Measurements from ENCODE around the gene LNX2. TPM values are rescaled to one million over a fixed set of nuclear protein-coding genes. Genes with fewer than 3 reads are reported as not detected.

The LNX2 gene
- total RNA-seq, 1 donor from 2014 or later: 9.2 TPM

DNA sequence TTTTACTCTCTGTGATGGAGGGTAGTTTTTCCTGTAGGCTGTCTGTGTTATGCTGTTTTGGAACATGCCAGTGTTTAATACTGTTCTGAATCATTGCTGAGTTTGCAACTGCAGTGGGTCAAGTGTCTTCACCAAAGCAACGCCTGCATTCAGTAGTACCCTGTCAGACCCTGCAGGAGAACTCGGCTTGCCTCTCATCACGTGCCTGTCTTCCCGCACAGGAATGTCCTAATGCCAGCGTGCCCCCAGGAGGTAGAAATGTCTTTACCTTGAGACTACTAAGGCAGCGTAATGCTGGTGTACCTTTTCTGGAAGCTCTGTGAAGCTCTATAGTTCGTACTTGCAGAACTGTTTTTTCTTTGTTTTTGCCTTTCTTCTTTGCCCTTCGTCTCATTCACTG is 43.6 kb upstream of the LNX2 start:
- no peak for DNase-seq (ENCODE audit: low spot score)
- no peaks in the 10 kb centered on the region for H3K9me3 Mint-ChIP-seq (ENCODE audit: low read depth)
- H3K4me3 Mint-ChIP-seq (ENCODE audit: unreplicated experiment): no peak overlapping the region
- no peak overlapping the region for H3K27ac Mint-ChIP-seq (ENCODE audit: unreplicated experiment)
- peaks cover 13% of the 10 kb centered on the region for H3K36me3 Mint-ChIP-seq (ENCODE audit: low read depth)
- H3K27me3 Mint-ChIP-seq (ENCODE audit: low read depth): no peaks in the 10 kb centered on the region
- H3K4me1 Mint-ChIP-seq (ENCODE audit: low read depth): peaks cover 15% of the 10 kb centered on the region
- no peak for TF ChIP-seq CTCF (IDR thresholded peaks at IDR 0.05)

- Mint-ChIP-seq H3K9me3 (ENCODE audit: low read depth) (no peaks in the 10 kb centered on the region), H3K27ac (ENCODE audit: unreplicated experiment) (no peak overlapping the region)
Measured at GRCh38 chr13:27662738-27663470, 42.6 kb upstream of the LNX2 start.

GRCh38 chr13:27661017-27661416 is 40.7 kb upstream of the LNX2 start:
- H3K36me3 Mint-ChIP-seq (ENCODE audit: low read depth): peaks cover 8% of the 10 kb centered on the region
- no peak overlapping the region for H3K4me3 Mint-ChIP-seq (ENCODE audit: unreplicated experiment)

More at GRCh38 chr13:27662738-27663470, 42.6 kb upstream of the LNX2 start:
- H3K36me3 Mint-ChIP-seq (ENCODE audit: low read depth): peaks cover 13% of the 10 kb centered on the region
- peaks cover 25% of the 10 kb centered on the region for H3K4me1 Mint-ChIP-seq (ENCODE audit: low read depth)
- no peak overlapping the region for H3K4me3 Mint-ChIP-seq (ENCODE audit: unreplicated experiment)
- TF ChIP-seq CTCF (IDR thresholded peaks at IDR 0.05): no peak
- DNase-seq (ENCODE audit: low spot score): no peak
- H3K27me3 Mint-ChIP-seq (ENCODE audit: low read depth): no peaks in the 10 kb centered on the region

DNA sequence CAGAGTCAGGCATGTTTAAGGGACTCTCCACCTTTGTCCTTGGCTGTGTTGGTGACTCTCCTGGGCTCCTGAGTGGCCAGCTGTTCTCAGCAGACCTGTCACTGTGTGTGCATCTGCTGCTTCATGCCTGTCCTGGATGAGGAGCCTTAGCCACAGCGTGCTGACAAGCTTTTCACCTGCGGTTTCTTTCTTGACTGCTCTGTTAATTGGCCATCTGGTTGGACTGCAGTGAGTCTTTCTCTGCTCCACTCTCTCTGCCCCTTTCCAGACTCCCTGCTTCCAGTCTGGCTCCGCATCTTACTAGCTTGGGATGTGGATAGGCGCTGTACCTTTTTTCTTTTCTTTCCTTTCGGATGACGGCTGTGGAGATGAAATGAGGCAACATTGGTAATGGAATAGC is 40.2 kb upstream of the LNX2 start:
- Mint-ChIP-seq H3K27ac (ENCODE audit: unreplicated experiment) (no peak overlapping the region), H3K27me3 (ENCODE audit: low read depth) (no peaks in the 10 kb centered on the region), H3K4me3 (ENCODE audit: unreplicated experiment) (no peak overlapping the region), H3K9me3 (ENCODE audit: low read depth) (no peaks in the 10 kb centered on the region), H3K36me3 (ENCODE audit: low read depth) (peaks cover 7% of the 10 kb centered on the region), H3K4me1 (ENCODE audit: low read depth) (peaks cover 30% of the 10 kb centered on the region)
- TF ChIP-seq CTCF (IDR thresholded peaks at IDR 0.05): no peak
- DNase-seq (ENCODE audit: low spot score): no peak

More at GRCh38 chr13:27661017-27661416, 40.7 kb upstream of the LNX2 start:
- Mint-ChIP-seq H3K27me3 (ENCODE audit: low read depth) (no peaks in the 10 kb centered on the region), H3K27ac (ENCODE audit: unreplicated experiment) (no peak overlapping the region), H3K9me3 (ENCODE audit: low read depth) (no peaks in the 10 kb centered on the region), H3K4me1 (ENCODE audit: low read depth) (peaks cover 30% of the 10 kb centered on the region)
- TF ChIP-seq CTCF (IDR thresholded peaks at IDR 0.05): no peak
- DNase-seq (ENCODE audit: low spot score): no peak

DNA sequence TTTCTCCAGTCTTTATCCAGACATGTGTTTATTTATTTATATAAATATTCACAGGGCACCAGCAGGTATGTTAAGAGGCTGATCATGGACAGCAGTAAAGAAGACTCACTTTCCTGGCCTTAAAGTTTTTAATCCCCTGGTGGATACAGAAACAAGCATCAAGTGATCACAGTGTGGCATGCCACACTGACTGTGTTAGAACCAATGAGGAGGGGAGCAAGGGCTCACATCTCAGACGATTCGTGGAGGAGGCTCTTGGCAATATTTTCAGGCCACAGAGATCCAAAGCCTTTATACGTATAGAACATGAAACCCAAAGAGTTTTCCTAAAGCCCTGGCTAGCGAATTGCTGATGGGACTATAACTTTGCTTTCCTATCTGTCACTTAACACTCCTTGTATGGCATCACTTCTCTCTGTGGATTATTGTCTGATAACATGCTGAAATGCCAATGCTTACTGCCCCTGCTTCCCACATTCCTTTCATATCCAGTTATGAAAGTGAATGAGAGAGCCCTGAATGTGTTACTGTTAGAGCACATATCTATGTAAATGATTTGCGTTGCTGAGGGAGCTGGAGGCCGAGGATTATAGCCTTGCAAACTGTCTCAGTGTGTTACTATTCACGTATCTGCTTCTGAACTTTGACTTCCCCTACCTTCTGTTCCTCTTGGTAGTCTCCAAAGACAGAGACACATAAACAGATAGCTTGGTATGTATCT is 39.0 kb upstream of the LNX2 start:
- Mint-ChIP-seq H3K4me1 (ENCODE audit: low read depth) (peaks cover 30% of the 10 kb centered on the region), H3K9me3 (ENCODE audit: low read depth) (no peaks in the 10 kb centered on the region), H3K36me3 (ENCODE audit: low read depth) (peaks cover 4% of the 10 kb centered on the region), H3K27me3 (ENCODE audit: low read depth) (no peaks in the 10 kb centered on the region), H3K4me3 (ENCODE audit: unreplicated experiment) (no peak overlapping the region), H3K27ac (ENCODE audit: unreplicated experiment) (no peak overlapping the region)
- no peak for DNase-seq (ENCODE audit: low spot score)
- no peak for TF ChIP-seq CTCF (IDR thresholded peaks at IDR 0.05)
